Neuronal stem cell (in vitro differentiated cells): ENCODE results near the gene ABLIM1.

ENCODE experiments used
- DNase-seq: peaks from one replicate; pipeline ENCODE4 v3.0.0-alpha.2; 2013; ENCODE audit warnings: low spot score
- H2AFZ ChIP-seq: one replicate; pipeline ENCODE4 v1.6.1; 2013; ENCODE audit warnings: mild to moderate bottlenecking, low read length, inconsistent platforms
- H2AK5ac ChIP-seq: 2 replicates; pipeline ENCODE4 v1.6.1; 2013; ENCODE audit warnings: low read depth, mild to moderate bottlenecking, inconsistent platforms, low read length, moderate library complexity, mixed read lengths
- H2BK120ac ChIP-seq: 2 replicates; pipeline ENCODE4 v1.6.1; 2013; ENCODE audit warnings: low read depth, mild to moderate bottlenecking, inconsistent platforms, low read length, moderate library complexity, mixed read lengths
- H2BK12ac ChIP-seq: one replicate; pipeline ENCODE4 v1.6.1; 2013; ENCODE audit warnings: low read length, inconsistent platforms
- H2BK15ac ChIP-seq: 2 replicates; pipeline ENCODE4 v1.6.1; 2013; ENCODE audit warnings: mild to moderate bottlenecking, low read length, inconsistent platforms, mixed read lengths
- H2BK5ac ChIP-seq: one replicate; pipeline ENCODE4 v1.6.1; 2013; ENCODE audit warnings: inconsistent platforms, mild to moderate bottlenecking, low read length, moderate library complexity
- H3K14ac ChIP-seq: one replicate; pipeline ENCODE4 v1.6.1; 2013; ENCODE audit warnings: low read length, inconsistent platforms
- H3K18ac ChIP-seq: 2 replicates; pipeline ENCODE4 v1.6.1; 2013; ENCODE audit warnings: low read length, inconsistent platforms
- H3K23ac ChIP-seq: 2 replicates; pipeline ENCODE4 v1.6.1; 2013; ENCODE audit warnings: low read depth, mild to moderate bottlenecking, mixed read lengths, low read length, inconsistent platforms; ENCODE audit not compliant: poor library complexity
- H3K27ac ChIP-seq: replicated peaks from 3 replicates; pipeline ENCODE4 v1.5.1; 2013; ENCODE audit warnings: low read length, inconsistent platforms
- H3K27me3 ChIP-seq, 3 experiments: 2 replicates each; pipeline ENCODE4 v1.6.1; 2013; ENCODE audit warnings: low read length in 3 of 3, mild to moderate bottlenecking in 2 of 3, inconsistent platforms in 1 of 3, low read depth in 1 of 3, mixed read lengths in 1 of 3, moderate library complexity in 1 of 3; ENCODE audit not compliant: control insufficient read depth in 3 of 3, insufficient read depth in 3 of 3
- H3K36me3 ChIP-seq, 2 donors: replicated peaks in 1 of 2; 2 replicates each; pipeline ENCODE4 v1.6.1; 2013; ENCODE audit warnings: low read length in 2 of 2; ENCODE audit not compliant: control insufficient read depth in 2 of 2, insufficient read depth in 2 of 2
- H3K4ac ChIP-seq: 2 replicates; pipeline ENCODE4 v1.6.1; 2013; ENCODE audit warnings: inconsistent platforms, mild to moderate bottlenecking, low read length, moderate library complexity
- H3K4me1 ChIP-seq, 2 donors: 1 replicate in 1 of 2; 2 replicates in 1 of 2; pipeline ENCODE4 v1.6.1; 2013; ENCODE audit warnings: low read length in 2 of 2, low read depth in 1 of 2; ENCODE audit not compliant: control insufficient read depth in 2 of 2, insufficient read depth in 1 of 2
- H3K4me2 ChIP-seq: one replicate; pipeline ENCODE4 v1.6.1; 2013; ENCODE audit warnings: mild to moderate bottlenecking, low read length, inconsistent platforms; ENCODE audit not compliant: insufficient read depth, poor library complexity, severe bottlenecking
- H3K4me3 ChIP-seq, 2 donors: 2 replicates each; pipeline ENCODE4 v1.5.1; 2013; ENCODE audit warnings: low read length in 2 of 2, mild to moderate bottlenecking in 2 of 2, inconsistent platforms in 1 of 2, moderate library complexity in 1 of 2
- H3K79me1 ChIP-seq: one replicate; pipeline ENCODE4 v1.6.1; 2013; ENCODE audit warnings: low read depth, mild to moderate bottlenecking, inconsistent platforms, low read length, moderate library complexity
- H3K9ac ChIP-seq: one replicate; pipeline ENCODE4 v1.6.1; 2013; ENCODE audit warnings: mild to moderate bottlenecking, low read depth, low read length, inconsistent platforms; ENCODE audit not compliant: poor library complexity
- H3K9me3 ChIP-seq, 2 donors: replicated peaks in 1 of 2; 2 replicates each; pipeline versions ENCODE3 to v1.6.1; 2013; ENCODE audit warnings: low read length in 2 of 2, mild to moderate bottlenecking in 2 of 2, inconsistent platforms in 1 of 2, low read depth in 1 of 2, mixed read lengths in 1 of 2, moderate library complexity in 1 of 2; ENCODE audit not compliant: control insufficient read depth in 2 of 2, insufficient read depth in 1 of 2
- H4K8ac ChIP-seq: one replicate; pipeline ENCODE4 v1.6.1; 2013; ENCODE audit warnings: low read depth, mild to moderate bottlenecking, inconsistent platforms, low read length, moderate library complexity
- H4K91ac ChIP-seq: one replicate; pipeline ENCODE4 v1.6.1; 2013; ENCODE audit warnings: low read length, low read depth, mild to moderate bottlenecking, inconsistent platforms; ENCODE audit not compliant: poor library complexity
- WGBS, 2 donors: extraction: QIAGEN DNeasy Blood & Tissue Kit; methylation state at CpG; one replicate each; pipeline ENCODE4 v1.1.7; 2013; ENCODE audit warnings: missing lambda C conversion rate in 2 of 2, mixed read lengths in 1 of 2; ENCODE audit not compliant: insufficient read length in 2 of 2, insufficient replicate concordance in 1 of 2; ENCODE audit errors: extremely low coverage in 2 of 2; 5-methylcytosine and 5-hydroxymethylcytosine counted together

Gene ABLIM1

GRCh38 chr10:114624422-114624821, 33.7 kb downstream of the ABLIM1 start:
- H2BK120ac ChIP-seq = no peak overlapping the region
- no peak overlapping the region for H2BK5ac ChIP-seq
- no peak overlapping the region for H2AK5ac ChIP-seq
- H3K27me3 ChIP-seq = peaks cover 0 to 6% (median 0%) of the 10 kb centered on the region in 3 experiments
- H3K23ac ChIP-seq = no peak overlapping the region
- H3K4me1 ChIP-seq = peaks cover 7 to 8% of the 10 kb centered on the region in 2 donors
- no peak overlapping the region for H2BK15ac ChIP-seq
- H3K79me1 ChIP-seq = no peaks in the 10 kb centered on the region
- no peak overlapping the region for H3K4me3 ChIP-seq
- no peak overlapping the region for H3K27ac ChIP-seq
- DNase-seq = no peak
- H3K18ac ChIP-seq = no peak overlapping the region
- no peak overlapping the region for H2AFZ ChIP-seq
- H3K4ac ChIP-seq = no peak overlapping the region
- H3K9ac ChIP-seq = no peak overlapping the region
- peaks cover 0 to 7% of the 10 kb centered on the region in 2 donors for H3K9me3 ChIP-seq
- H4K8ac ChIP-seq = no peak overlapping the region
- no CpG with 5 or more reads among the region's 2 CpGs for WGBS, 2 donors
- H3K4me2 ChIP-seq = no peak overlapping the region
- H4K91ac ChIP-seq = no peak overlapping the region
- no peak overlapping the region for H2BK12ac ChIP-seq
- H3K14ac ChIP-seq = no peak overlapping the region
- no peaks in the 10 kb centered on the region for H3K36me3 ChIP-seq

DNA sequence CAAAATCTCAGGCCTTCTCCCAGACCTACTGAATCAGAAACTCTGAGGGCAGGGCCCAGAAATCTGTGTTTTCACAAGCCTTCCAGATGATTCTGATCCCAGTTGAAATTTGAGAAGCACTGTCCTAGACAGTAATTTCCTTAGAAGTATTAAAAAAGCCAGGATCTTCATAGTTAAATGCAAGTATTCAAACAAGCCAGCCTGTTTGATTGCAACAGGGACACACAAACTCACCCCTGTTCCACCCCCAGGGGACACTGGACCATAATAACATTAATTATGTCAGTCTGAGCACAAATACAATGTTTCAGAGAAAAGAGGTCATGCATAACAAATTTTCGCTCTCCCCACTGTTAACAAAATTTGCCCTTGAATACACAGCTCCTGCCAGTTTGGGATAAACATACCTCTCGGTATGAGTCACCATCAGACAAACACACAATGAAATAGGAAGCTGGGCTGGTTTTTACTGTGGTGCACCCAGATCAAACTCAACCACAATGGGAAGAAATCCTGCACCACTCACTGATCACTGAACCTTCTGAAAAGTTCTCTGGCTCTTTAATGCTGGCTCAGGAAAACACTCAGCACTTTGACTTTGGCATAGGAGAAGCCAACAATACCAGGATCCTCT, 34.3 kb downstream of the ABLIM1 start:
- no peak overlapping the region for H2AK5ac ChIP-seq
- H2AFZ ChIP-seq = no peak overlapping the region
- no peak overlapping the region for H2BK120ac ChIP-seq
- no peak for DNase-seq
- no peak overlapping the region for H4K91ac ChIP-seq
- H4K8ac ChIP-seq = no peak overlapping the region
- no peak overlapping the region for H3K9ac ChIP-seq
- H3K23ac ChIP-seq = no peak overlapping the region
- no peak overlapping the region for H3K4me2 ChIP-seq
- H3K18ac ChIP-seq = no peak overlapping the region
- WGBS, 2 donors = no CpG with 5 or more reads among the region's 2 CpGs
- no peaks in the 10 kb centered on the region for H3K79me1 ChIP-seq
- H3K36me3 ChIP-seq = no peaks in the 10 kb centered on the region
- H2BK5ac ChIP-seq = no peak overlapping the region
- no peak overlapping the region for H2BK12ac ChIP-seq
- H3K4me3 ChIP-seq = no peak overlapping the region
- no peak overlapping the region for H3K4ac ChIP-seq
- no peak overlapping the region for H3K14ac ChIP-seq
- H3K4me1 ChIP-seq = peaks cover 7 to 9% of the 10 kb centered on the region in 2 donors
- H2BK15ac ChIP-seq = no peak overlapping the region
- no peak overlapping the region for H3K27ac ChIP-seq
- peaks cover 0 to 7% of the 10 kb centered on the region in 2 donors for H3K9me3 ChIP-seq
- H3K27me3 ChIP-seq = no peaks in the 10 kb centered on the region

GRCh38 chr10:114623155-114623554, 34.9 kb downstream of the ABLIM1 start:
- DNase-seq = no peak
- Histone ChIP-seq H2BK120ac (no peak overlapping the region), H3K27ac (no peak overlapping the region), H3K79me1 (no peaks in the 10 kb centered on the region), H3K4me3 (no peak overlapping the region), H2AFZ (no peak overlapping the region), H3K4me2 (no peak overlapping the region), H2AK5ac (no peak overlapping the region), H3K9me3 (peaks cover 0 to 7% of the 10 kb centered on the region in 2 donors), H3K14ac (no peak overlapping the region), H4K91ac (no peak overlapping the region), H2BK15ac (no peak overlapping the region), H3K4ac (no peak overlapping the region), H3K23ac (no peak overlapping the region), H3K9ac (no peak overlapping the region), H3K18ac (no peak overlapping the region), H2BK12ac (no peak overlapping the region), H2BK5ac (no peak overlapping the region), H3K27me3 (no peaks in the 10 kb centered on the region), H3K36me3 (no peaks in the 10 kb centered on the region), H3K4me1 (peaks cover 7 to 9% of the 10 kb centered on the region in 2 donors), H4K8ac (no peak overlapping the region)
- no CpG with 5 or more reads among the region's 2 CpGs for WGBS, 2 donors

GRCh38 chr10:114618722-114619121, 39.4 kb downstream of the ABLIM1 start:
- Histone ChIP-seq H2AFZ (no peak overlapping the region), H3K9ac (no peak overlapping the region), H3K79me1 (no peaks in the 10 kb centered on the region), H3K23ac (no peak overlapping the region), H4K8ac (no peak overlapping the region), H2BK5ac (no peak overlapping the region), H3K27me3 (no peaks in the 10 kb centered on the region), H4K91ac (no peak overlapping the region), H2BK12ac (no peak overlapping the region), H3K27ac (no peak overlapping the region), H3K9me3 (no peaks in the 10 kb centered on the region), H3K4me2 (no peak overlapping the region), H3K36me3 (no peaks in the 10 kb centered on the region), H3K4me1 (peaks cover 3% of the 10 kb centered on the region in 2 donors), H2BK120ac (no peak overlapping the region), H3K14ac (no peak overlapping the region), H3K4me3 (no peak overlapping the region), H2AK5ac (no peak overlapping the region), H3K18ac (no peak overlapping the region), H2BK15ac (no peak overlapping the region), H3K4ac (no peak overlapping the region)
- no CpG with 5 or more reads among the region's 3 CpGs for WGBS, 2 donors
- DNase-seq = no peak
